PC-3 (cell line): ENCODE data around the gene RSBN1L.

Source experiments
- CTCF ChIP-seq: fragments of 300-600 bp; sonication (generic); conservative IDR thresholded peaks from 2 replicates; pipeline ENCODE4 v1.5.1; 2017; ENCODE audit warnings: antibody characterized with exemption, low read depth, mild to moderate bottlenecking, low read length
- EZH2 ChIP-seq: fragments of 300-600 bp; sonication (generic); IDR thresholded peaks from one replicate; pipeline ENCODE4 v1.6.1; 2017; ENCODE audit warnings: antibody characterized with exemption, mild to moderate bottlenecking, low read length; ENCODE audit not compliant: unreplicated experiment
- EZH2phosphoT487 ChIP-seq: fragments of 300-600 bp; sonication (generic); IDR thresholded peaks from 2 replicates; pipeline ENCODE4 v1.6.1; 2018; ENCODE audit warnings: mild to moderate bottlenecking, antibody characterized with exemption, low read length, borderline replicate concordance

GRCh38 chr7:77661816-77662215, 34.4 kb upstream of the RSBN1L start:
- TF ChIP-seq CTCF (no peak), EZH2phosphoT487 (no peak), EZH2 (no peak)
